GM18907 (cell line): ENCODE results near the gene MYO15B.

ENCODE experiments used
- ATAC-seq: cut with Tn5 transposase; IDR thresholded peaks from one replicate; pipeline ENCODE4 v1.9.1; 2021; ENCODE audit warnings: mild to moderate bottlenecking, moderate library complexity; ENCODE audit not compliant: unreplicated experiment

The MYO15B gene

GRCh38 chr17:75587675-75588595 lies at the start of gene MYO15B:
Gene MYO15B (plus strand): TSS chr17:75587800. CDS start chr17:75588058, 258 bp downstream.
- ATAC-seq: peak; percentile 7

GRCh38 chr17:75539967-75540729 lies 47.5 kb upstream of the MYO15B start:
- no peak for ATAC-seq

- ATAC-seq: no peak
These were observed 46.6 kb upstream of the MYO15B start for GRCh38 chr17:75540923-75541503.

GRCh38 chr17:75542229-75542628 lies 45.4 kb upstream of the MYO15B start:
- no peak for ATAC-seq

- no peak for ATAC-seq
These were observed 44.8 kb upstream of the MYO15B start for GRCh38 chr17:75542728-75543336.

GRCh38 chr17:75544250-75544649 lies 43.4 kb upstream of the MYO15B start:
- ATAC-seq: no peak

- no peak for ATAC-seq
These were observed 41.4 kb upstream of the MYO15B start for GRCh38 chr17:75546181-75546580.

GRCh38 chr17:75547091-75547490 lies 40.5 kb upstream of the MYO15B start:
- ATAC-seq: no peak

GRCh38 chr17:75548813-75549212 lies 38.8 kb upstream of the MYO15B start:
- ATAC-seq: no peak

- no peak for ATAC-seq
These were observed 38.1 kb upstream of the MYO15B start for GRCh38 chr17:75549246-75550138.

- no peak for ATAC-seq
These were observed 37.5 kb upstream of the MYO15B start for GRCh38 chr17:75550139-75550465.

- no peak for ATAC-seq
These were observed 36.3 kb upstream of the MYO15B start for GRCh38 chr17:75551266-75551665.

- no peak for ATAC-seq
These were observed 34.9 kb upstream of the MYO15B start for GRCh38 chr17:75552425-75553294.

- ATAC-seq: no peak
These were observed 34.1 kb upstream of the MYO15B start for GRCh38 chr17:75553295-75554110.

- ATAC-seq: no peak
These were observed 31.9 kb upstream of the MYO15B start for GRCh38 chr17:75555679-75556153.

- no peak for ATAC-seq
These were observed 30.3 kb upstream of the MYO15B start for GRCh38 chr17:75557075-75557851.

- ATAC-seq: no peak
These were observed 29.5 kb upstream of the MYO15B start for GRCh38 chr17:75557852-75558665.
